Measurements from ENCODE around the gene MAP1A.

DNA sequence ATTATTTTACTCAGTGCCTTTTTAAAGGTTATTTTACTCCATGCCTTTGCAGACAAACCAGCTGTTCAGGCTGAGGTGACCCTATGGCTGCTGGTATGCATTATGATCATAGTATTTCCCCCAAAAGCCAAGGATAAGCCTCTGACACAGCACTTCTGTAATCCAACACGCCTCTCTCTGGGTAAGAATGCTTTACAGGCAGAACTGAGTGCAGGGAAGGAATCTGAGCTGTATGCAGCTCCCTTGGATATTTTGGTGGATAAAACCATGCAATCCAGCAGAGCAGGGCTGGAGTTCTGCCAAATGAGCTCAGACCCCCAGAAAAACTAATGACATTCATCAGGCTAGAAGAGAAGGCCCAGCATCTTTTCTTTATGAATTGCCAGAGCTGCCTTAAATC lies 11.7 kb upstream of the MAP1A start:
- TF ChIP-seq POLR2AphosphoS5 (IDR thresholded peaks at IDR 0.05; ENCODE audit: low read depth, low read length) (no peak), SIN3A (IDR thresholded peaks at IDR 0.05; ENCODE audit: borderline replicate concordance, insufficient read depth, low read length) (no peak)

Measured in PFSK-1 (cell line).